Smooth muscle cell of the brain vasculature (primary cell): ENCODE data around the gene RGMB.

Experiments
- DNase-seq: peaks from one replicate; pipeline ENCODE4 v3.0.0-alpha.2; 2012; ENCODE audit warnings: low read depth, low spot score

Gene RGMB

DNA sequence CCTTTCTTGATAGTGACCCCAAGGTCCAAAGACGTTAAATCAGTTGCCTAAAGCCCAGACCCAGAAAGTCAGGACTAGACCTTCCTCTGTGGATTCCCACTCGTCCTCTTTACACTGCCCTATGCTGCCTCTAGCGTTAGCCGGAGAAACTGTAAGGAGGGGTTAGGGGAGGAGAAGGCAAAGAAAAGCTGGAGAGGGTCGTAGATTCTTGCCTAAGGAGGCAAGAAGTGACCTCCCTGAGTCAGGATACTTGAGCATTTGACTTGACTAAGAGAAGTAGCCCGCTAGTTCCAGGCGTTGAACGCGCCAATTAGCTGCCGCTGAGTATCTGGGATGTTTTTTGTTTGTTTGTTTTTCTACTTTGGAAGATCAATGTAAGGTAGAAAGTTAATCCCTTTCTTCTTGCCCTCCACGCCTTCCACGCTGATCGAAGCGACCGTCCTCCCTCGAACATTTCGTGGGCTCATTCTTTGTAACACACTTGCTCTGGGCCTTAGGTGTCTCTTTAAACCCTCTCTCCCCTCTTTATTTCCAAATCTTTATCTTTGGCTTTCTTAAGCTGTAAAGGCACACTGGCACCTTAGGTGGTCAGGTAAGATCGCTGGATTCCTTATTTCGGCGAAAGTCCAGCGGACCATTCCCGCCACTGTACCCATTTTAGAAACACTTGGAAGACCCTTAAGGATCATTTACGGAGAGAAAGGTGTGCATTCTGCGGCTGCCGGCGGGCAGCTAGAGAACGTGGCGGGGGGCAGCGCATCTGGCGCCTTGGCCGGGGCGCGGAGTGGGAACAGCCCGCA lies 5.1 kb upstream of the RGMB start:
- peak; percentile 43 for DNase-seq

DNA sequence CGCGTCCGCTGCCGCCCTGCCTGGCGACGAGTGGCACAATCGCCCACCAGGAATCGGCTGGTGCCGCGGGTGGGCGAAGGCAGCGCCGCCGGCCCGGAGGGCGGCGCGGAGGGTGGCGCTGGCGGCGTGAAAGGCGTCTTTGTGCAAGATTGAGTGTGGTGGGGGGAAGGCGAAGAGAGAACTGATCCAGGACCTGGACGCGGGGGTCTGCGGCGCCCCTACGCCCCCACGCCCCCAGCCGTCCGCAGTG lies 4.6 kb upstream of the RGMB start:
- DNase-seq = no peak

DNA sequence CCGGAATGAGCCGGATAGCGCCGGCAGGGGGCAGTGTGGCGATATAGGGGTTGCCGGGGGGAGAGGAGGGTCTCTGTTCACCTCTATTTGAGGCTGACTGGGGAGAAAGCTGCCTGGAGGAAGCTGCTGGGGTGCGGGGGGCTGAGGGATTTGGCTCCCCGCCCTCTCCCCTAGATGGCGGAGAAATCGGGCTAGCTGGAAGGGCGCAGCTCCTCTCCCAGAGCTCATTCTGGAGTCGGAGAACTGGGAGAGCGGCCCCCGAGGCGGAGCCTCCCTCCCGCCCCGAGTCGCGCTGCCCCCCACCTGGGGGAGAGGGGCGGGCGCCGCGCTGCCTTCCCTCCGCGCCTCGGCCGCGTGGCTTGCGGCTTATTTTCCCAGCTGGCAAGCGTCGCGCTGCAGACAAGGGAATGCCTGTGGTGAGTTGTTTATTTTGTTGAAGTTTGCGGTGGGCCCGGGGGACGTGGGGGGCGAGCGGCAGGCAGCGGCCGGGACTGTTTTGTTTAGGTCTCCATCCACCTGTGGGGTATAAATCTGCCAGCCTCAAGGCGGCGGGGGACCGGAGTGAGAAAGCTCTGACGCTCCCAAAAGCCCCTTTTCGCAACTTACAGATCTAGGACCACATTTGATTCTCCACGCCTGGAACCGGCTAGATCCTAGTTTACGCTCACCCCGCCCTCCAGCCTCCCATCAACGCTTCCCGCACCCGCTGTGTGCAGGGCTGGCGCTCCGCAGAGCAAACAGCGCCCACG lies 4.1 kb upstream of the RGMB start:
- peak; percentile 69 for DNase-seq

DNA sequence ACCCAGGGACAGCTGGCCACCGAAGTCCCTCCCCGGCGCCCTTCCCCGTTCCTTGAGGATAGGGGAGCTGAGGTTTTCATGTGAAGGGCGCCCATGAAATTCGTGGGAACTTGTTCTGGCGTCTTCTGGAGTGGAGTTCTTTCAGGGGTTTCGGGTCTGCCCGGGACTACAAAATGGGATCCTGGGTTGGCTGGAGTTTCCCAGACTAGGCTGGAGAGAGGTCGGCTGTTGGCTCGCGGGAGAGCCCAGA lies 3.6 kb upstream of the RGMB start:
- no peak for DNase-seq

DNA sequence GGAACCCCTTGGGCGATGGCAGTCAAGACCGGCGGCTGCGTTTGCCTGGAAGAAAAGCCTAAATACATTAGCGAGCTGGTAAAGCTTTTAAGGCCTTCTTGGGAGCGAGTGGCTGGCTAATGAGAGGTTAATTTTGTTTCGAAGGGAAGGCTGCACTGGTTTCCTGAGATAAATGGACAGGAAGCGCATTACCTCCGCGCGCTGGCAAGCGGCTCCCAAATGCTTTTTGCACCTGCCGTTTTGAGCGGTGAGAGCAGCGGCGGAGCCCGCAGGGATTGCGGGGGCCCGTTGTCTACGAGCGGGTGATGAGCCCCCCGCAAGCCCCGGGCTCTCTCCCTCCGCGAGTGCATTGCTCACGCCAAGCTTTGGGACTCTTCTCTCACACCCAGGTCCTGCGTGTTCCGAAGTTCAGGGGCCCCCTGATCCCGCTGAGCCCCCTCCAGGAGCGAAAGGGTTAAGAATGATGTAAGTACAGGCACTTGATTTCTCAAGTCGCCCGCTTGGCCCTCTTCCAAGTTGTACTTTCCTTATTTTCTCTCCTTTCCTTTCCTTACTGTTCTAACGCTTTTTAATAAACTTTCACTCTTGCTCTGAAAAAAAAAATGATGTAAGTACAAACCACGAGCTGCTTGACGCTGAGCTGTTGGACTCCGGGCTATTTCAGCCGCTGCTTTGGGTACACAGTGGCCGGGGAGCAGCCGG lies 3.1 kb upstream of the RGMB start:
- peak; percentile 49 for DNase-seq

DNA sequence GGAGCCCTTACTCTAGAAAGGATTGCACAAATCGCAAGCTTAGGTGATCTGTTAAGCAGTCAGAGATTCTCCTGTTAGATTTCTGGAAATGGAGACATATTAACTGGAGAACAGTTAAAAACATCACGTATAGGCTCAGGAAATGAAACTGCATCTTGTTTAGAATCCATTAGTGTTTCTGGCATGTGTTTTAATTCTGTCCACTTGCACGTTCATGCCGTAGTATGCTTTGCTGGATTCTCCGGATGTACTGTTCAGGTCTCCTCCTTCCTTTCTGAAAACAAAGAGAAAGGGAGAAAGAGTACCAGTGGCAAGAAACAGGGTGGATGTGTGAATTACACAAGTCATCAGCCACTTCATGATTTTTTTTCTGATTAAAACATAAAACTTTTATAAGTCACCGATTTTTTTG lies 2.5 kb upstream of the RGMB start:
- no peak for DNase-seq

DNA sequence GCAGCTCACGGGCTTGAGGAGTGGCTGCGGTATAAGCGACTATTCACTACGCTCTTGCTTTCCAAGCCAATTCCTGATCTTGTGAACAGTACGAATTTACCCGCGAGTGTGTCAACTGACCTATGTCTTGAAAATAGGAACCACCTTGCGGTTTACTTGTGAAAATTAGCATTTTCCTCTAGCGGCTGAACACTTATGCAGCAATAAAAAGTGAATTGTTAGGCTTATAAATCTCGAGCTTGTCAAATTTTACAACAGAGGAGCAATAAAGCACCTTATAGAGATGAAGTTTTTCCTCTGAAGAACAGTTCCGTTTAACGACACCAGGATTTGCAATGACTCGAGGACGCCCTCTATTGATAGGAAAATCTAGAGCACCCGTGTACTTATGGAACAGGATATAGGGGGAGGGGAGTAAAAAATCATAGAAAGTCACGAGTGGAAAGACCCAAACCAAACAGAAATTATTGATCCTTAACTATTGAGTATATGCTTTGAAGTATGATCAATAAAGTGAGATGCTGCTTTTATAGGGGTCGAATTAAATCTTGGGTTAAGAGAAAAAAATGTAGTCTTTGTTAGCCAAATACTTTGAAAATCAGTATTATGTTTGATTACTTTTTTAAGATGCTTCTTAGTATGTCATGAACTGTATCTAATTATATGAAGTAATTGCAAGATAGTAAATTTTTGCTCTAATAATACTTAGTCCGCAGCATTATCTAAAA lies 1.9 kb upstream of the RGMB start:
- peak; percentile 91 for DNase-seq

DNA sequence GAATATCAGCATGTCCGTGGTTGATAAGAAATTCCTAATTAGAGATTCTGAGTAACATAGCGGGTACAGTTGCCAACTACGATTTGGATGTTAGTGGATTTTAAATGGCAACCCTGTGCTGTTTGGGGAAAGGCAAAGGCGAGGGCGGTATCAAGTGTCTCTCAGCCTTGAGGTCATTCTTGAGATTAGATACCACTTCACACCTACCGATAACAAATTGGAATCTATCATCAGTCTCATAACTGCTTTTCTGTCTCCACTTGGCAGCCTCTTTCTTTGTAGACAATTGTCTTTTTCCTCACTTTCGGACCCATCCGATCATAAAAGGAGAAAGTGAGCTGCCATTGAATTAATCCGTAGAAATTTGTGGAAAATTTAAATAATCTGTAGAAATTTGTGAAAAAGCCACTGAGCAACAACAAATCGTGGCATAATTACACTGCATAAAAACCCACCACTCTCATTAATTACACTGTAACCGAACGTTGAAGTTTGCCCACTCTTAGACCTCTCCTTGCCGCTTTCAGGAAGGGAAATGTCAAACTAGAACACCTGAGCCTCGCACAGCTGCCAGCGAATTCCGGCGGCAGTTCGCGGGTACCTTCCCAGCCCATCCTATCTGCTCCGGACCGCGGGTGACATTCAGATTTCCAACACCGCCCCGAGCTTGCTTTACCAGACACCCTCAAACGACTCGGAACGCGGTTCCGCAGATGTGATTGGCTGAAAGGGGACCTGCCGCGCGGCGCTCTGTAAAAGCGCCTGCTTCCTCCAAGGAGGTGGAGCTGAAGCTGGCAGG lies 849 bp upstream of the RGMB start:
- DNase-seq = no peak

DNA sequence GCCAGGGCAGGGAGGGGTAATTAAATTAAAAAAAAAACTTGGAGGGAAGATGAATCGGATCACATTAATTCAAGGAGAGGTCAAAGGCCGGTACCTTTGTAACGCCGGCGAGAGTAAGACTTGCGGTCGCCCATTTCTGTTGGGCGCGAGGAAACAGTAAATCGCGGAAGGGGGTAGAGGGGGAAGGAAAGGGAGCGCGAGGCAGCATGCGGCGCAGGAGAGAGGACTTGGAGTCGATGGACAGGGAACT lies 324 bp upstream of the RGMB start:
- DNase-seq = no peak

DNA sequence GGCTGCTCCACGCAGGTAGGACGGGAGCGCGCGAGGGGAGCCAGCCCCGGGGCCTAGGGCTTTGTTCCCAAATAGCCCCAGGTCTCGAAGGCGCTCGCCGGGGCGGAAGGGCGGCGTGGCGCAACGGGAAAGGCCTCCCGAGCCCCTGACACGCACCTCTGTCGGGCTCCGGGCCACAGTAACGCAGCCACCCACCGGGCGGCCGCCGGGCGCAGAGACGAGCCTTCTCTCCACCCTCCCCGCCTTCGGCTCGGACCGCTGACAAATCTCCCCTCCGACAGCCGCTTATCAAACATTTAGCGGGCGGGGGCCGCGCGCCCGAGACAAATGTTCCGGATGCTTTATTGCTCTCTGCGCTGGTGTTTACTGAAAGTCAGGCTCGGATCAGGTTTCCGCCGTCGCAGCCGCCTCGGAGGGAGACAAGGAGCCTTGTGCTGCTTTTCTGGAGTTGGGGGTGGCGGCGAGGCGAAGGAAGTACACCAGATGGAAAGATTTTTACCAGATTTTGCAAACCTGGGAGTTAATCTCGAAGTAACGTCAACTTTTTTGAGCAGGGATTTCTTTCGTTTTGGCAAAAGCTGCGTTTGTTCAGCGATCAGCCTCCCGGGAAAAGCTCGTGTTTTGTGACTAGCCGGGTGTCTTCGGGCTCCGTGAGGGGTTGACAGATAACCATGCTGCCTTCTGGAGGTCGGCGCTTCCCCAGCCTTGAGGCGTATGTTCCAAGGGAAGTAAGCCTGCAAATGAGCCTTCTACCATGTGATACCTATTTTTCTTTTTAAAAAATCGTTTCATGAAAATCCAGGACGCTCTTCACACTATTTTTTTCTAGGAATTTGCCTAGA lies 950 bp downstream of the RGMB start:
- DNase-seq = peak; percentile 36

DNA sequence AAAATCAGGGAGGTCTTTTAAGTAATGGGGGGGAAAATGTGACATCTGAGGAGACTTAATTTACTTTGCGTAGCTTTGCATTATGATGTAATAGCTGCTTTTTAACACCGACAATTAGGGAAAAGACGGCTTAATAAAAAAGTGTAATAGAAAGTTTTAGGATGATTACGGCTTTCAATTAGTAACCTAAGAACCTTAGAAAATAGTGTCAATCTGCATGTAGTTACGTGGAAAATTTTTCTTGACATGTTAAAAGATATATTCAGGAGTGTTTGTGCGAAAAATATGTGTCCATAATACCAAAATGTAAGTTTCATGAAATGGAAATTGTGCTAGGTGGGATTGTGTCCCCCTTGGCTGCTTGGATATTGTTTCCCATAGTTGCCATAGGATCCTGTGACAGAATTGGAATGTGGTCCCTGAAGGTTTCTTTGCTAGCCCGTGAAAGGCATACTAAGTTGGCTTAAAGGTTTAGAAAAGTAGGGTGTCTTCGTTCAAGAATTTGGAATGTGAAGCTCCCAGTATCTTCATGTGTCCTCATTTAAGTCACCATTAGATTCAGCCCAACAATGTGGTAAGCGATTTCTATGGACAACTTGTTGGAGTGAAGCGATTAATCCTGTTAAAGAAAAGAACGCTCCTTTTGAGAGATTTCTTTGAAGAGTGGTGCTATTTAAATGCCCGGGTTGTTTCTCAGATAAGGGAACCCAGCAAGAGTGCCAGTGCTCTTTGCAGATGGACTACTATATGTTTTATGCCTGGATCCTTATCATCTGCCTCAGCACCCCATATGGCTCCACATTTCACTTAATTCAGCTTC lies 2.0 kb downstream of the RGMB start:
- DNase-seq = no peak

DNA sequence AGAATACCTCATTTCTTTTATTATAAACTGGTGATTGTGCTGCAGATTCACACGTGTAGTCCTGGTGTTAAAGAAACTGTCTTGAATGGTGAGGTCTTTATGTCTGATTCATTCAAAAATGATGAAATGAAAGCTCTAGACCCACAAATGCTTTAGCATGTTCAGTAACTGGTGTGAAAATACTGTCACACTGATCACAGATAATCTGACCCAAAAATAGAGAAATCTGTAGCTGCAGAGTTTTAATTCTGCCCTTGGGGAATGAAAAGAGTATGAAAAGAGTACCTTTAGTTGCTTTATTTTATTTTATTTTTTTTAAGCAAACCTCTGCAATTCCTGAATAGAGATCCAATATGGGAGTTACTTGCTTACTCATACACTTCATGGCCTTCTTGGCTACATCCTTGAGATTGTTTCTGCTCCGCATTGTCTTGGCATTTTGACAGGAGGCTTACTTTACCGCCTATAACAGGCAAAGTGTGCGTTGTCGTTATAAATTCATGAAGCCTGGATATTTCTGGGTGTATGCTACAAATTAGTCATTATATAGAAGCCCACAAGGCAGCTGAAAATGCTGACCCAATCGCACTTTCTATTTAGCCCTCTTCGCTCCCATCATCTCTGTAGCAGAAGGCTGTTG lies 2.7 kb downstream of the RGMB start:
- no peak for DNase-seq

DNA sequence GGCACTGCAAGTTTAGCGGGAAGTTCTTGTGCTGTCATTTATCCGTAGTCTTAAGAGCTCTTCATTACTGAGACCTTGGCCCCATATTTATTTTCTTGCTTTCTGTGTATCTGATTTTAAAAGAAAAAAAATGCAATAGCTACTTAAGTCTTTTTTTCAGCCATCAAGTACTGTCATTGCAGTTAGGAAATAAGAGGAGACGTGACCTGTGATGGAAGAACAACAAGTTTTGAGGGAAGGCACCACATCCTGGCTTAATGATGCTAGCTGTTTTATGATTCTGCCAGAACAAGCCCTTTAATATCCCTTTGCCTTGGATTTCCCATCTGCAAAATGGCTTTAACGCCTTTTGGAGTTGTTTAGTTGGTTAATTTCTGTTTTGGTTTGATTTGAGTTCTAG lies 3.8 kb downstream of the RGMB start:
- no peak for DNase-seq

DNA sequence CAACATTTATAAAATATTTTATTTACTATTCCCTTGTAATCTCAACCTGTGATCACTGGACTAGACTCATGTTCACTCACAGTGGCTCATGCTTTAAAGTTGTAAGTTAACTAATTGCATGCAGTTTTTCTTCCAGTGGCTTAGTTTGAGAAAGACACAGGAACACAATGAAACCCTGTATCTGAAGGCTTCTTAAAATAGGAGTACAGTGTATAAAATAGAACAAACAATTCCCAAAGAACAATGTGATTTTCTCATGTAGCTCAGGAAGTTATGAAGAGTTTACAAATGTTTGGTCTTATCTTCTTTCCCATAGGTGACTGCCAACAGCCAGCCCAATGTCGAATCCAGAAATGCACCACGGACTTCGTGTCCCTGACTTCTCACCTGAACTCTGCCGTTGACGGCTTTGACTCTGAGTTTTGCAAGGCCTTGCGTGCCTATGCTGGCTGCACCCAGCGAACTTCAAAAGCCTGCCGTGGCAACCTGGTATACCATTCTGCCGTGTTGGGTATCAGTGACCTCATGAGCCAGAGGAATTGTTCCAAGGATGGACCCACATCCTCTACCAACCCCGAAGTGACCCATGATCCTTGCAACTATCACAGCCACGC lies 5.9 kb downstream of the RGMB start:
- no peak for DNase-seq

DNA sequence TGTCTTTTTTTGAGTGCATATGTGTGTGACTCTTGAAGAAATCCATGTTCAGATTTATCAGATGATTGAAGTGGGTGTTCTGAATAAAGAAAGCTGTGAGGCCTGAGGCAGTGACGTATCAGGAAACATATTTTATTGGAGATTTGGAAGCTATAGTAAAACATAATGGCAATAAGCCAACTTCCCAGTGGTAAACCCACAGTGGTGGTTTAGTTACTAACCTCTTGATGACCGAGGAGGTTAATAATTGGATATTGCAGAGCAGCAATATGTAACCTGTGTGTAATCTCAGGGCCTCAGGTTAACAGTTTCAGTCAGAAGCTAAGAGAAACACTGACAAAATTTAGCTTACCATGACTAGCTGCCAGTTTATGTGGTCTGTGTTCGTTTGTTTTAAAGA lies 6.9 kb downstream of the RGMB start:
- no peak for DNase-seq

DNA sequence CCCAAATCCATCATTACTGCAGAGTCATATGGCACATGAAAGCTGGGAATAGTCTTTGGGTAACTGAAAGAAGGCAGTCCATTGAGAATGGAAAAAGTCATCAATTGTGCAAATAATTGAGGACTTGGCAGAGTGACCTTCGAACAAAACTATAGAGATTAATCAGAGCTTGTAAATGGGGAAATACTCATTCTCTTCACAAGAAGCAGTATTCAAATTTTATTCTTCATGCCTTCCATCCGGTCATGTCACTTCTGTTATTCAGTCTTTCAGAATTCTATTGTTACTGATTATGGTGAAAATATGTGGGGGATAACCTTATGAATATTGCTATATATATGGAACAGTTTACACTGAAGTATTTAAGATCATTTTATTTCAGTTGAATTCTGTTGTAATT lies 8.1 kb downstream of the RGMB start:
- no peak for DNase-seq

DNA sequence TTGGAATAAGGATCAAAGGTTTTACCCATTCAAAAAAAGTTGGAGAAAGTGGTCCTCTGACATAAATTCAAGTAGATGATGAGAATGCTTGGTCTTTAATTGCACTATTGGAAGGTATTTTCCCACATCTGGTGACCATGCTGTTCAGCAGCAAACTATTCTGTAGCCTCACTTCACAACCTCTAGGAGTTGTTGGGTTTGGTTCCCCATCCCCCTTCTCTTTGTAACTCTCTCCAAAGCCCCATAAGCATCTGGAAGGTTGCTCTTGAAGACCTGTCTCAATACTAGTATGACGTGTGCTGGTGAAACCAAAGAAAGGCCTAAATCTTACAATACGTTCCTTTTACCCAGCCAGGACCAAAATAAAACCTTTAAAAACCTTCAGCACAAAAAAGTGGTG lies 8.5 kb downstream of the RGMB start:
- no peak for DNase-seq

DNA sequence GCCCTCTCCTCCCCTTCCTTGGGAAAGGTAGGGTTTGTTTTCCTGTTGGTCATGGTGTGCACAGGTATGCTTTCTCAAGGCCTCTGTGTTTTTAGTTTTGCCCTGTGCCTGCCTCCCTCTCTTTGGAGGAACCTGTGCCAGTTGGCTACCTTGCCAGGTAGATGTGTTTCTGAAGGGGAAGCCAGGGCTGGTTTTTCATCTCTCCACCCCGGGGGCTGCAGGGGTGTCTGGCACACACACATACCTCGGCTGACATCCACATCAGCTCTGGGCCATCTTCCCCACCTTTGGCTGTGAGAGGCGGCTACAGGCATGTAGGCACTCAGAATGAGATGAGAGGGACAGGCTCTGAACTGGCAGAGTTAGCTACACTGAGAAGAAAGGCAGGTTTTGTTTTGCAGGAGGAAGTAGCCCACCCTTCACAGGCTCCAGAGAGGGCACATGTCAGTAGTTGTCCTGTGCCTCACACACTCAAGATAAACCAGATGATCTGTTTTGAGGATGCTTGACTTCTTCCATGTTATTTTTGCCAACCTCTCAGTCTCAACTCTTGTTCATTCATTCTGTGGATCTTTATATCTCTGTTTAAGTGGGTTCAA lies 9.7 kb downstream of the RGMB start:
- DNase-seq = no peak

DNA sequence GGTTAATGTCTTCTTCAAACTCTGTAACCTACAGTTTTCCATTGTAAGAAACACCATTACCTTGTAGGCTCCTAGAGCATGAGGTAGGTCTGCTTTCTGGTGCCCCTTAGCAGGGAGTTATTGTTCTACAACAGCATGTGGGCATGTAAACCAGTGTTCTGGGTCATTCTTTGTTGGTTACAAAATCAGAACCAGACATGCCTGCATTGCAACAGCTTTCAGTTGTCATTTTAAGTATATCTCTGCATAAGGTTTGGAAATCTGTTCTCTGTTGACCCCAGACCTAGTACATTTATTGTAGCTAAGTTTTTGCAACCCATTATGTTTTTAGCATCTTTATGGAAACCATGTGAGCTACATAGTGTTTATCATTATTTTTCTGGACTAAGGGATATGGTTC lies 10.9 kb downstream of the RGMB start:
- no peak for DNase-seq
